Activated T-cell treated with anti-CD3 and anti-CD28 coated beads, Interleukin-2, amount 50 U/mL, for 48 hours (primary cell): ENCODE data around the gene HOXB6.

Experiments
- DNase-seq, 2 experiments: peaks; one replicate each; pipeline ENCODE4 v3.0.0-alpha.2; 2020

HOXB6 gene

GRCh38 chr17:48578616-48579470 is 25.9 kb downstream of the HOXB6 start:
- DNase-seq: peak in 1 of 2 experiments; percentile 54

GRCh38 chr17:48577946-48578615 is 26.7 kb downstream of the HOXB6 start, which contains the start of gene HOXB4:
HOXB4 (minus strand) TSS chr17:48578350; CDS start chr17:48578319, 31 bp downstream.
- peak; percentile 72 to 74 for DNase-seq

- DNase-seq: no peak
Measured at GRCh38 chr17:48577330-48577945, 27.3 kb downstream of the HOXB6 start.

- DNase-seq: no peak
Measured at GRCh38 chr17:48576479-48577309, 28.1 kb downstream of the HOXB6 start.

GRCh38 chr17:48575673-48576478 is 28.9 kb downstream of the HOXB6 start:
- no peak for DNase-seq

GRCh38 chr17:48575066-48575582 is 29.7 kb downstream of the HOXB6 start:
- DNase-seq: no peak

- DNase-seq: no peak
Measured at GRCh38 chr17:48574505-48575065, 30.2 kb downstream of the HOXB6 start.

- no peak for DNase-seq
Measured at GRCh38 chr17:48571826-48572417, 32.9 kb downstream of the HOXB6 start.

- DNase-seq: no peak
Measured at GRCh38 chr17:48571024-48571818, 33.6 kb downstream of the HOXB6 start.

- no peak for DNase-seq
Measured at GRCh38 chr17:48570325-48571023, 34.3 kb downstream of the HOXB6 start.

GRCh38 chr17:48569674-48570324 is 35.0 kb downstream of the HOXB6 start:
- DNase-seq: no peak

GRCh38 chr17:48569240-48569582 is 35.6 kb downstream of the HOXB6 start:
- no peak for DNase-seq

- DNase-seq: no peak
Measured at GRCh38 chr17:48568499-48569239, 36.1 kb downstream of the HOXB6 start.

- DNase-seq: no peak
Measured at GRCh38 chr17:48567646-48568354, 37.0 kb downstream of the HOXB6 start.

- DNase-seq: no peak
Measured at GRCh38 chr17:48567209-48567608, 37.6 kb downstream of the HOXB6 start.

- DNase-seq: no peak
Measured at GRCh38 chr17:48566717-48567116, 38.1 kb downstream of the HOXB6 start.

- DNase-seq: no peak
Measured at GRCh38 chr17:48565925-48566710, 38.7 kb downstream of the HOXB6 start.
